PC-9 (cell line): Measurements from ENCODE around the gene LRRFIP1. TPM values are rescaled to one million over a fixed set of nuclear protein-coding genes. Genes with fewer than 3 reads are reported as not detected.

Experiments used
- Bru-seq: library from RNA; stranded (reverse); fragments of 400-500 nt; gene quantifications from one replicate; lab custom pipeline; 2021; lab: Mats Ljungman, UMichigan
- BruChase-seq, 2 experiments: library from RNA; stranded (reverse); fragments of 400-500 nt; gene quantifications; one replicate each; lab custom pipeline; 2021; lab: Mats Ljungman, UMichigan
- BruUV-seq: library from RNA; stranded (reverse); fragments of 400-500 nt; replicated peaks from 2 replicates; lab custom pipeline; 2021; lab: Mats Ljungman, UMichigan
- CTCF ChIA-PET: fragments of 300-600 bp; sonication (Branson Sonifier 250); formaldehyde crosslinking; loops from one replicate; lab custom pipeline; 2022; ENCODE audit warnings: antibody characterized with exemption; lab: Charles Lee
- POLR2A ChIA-PET: fragments of 300-600 bp; sonication (Branson Sonifier 250); formaldehyde crosslinking; loops from one replicate; lab custom pipeline; 2022; ENCODE audit warnings: antibody characterized with exemption; ENCODE audit not compliant: unreplicated experiment; lab: Charles Lee
- DNase-seq, 2 experiments: peaks; one replicate each; pipeline versions ENCODE4 v3.0.0 to v3.0.0-alpha.2; 2015 to 2022; ENCODE audit warnings: mixed read lengths in 1 of 2
- H2AFZ ChIP-seq: fragments of 200-600 bp; sonication (generic); 2 replicates; pipeline ENCODE4 v1.8.1; 2017; ENCODE audit warnings: antibody characterized with exemption
- H3F3A ChIP-seq: fragments of 200-600 bp; sonication (generic); 2 replicates; pipeline ENCODE4 v1.8.1; 2017; ENCODE audit warnings: antibody characterized with exemption, mild to moderate bottlenecking, low read depth; ENCODE audit not compliant: insufficient read depth
- H3K27ac ChIP-seq: fragments of 200-600 bp; sonication (generic); 2 replicates; pipeline ENCODE4 v1.6.1; 2016; ENCODE audit warnings: mixed run types
- H3K27me3 ChIP-seq: fragments of 200-600 bp; sonication (generic); 2 replicates; pipeline ENCODE4 v1.6.1; 2016; ENCODE audit warnings: low read depth, mixed run types; ENCODE audit not compliant: insufficient read depth
- H3K36me3 ChIP-seq: fragments of 200-600 bp; sonication (generic); 2 replicates; pipeline ENCODE4 v1.6.1; 2016; ENCODE audit warnings: low read depth, mixed run types
- H3K4me1 ChIP-seq: fragments of 200-600 bp; sonication (generic); replicated peaks from 2 replicates; pipeline ENCODE4 v1.6.1; 2016; ENCODE audit warnings: mixed run types; ENCODE audit not compliant: insufficient read depth
- H3K4me2 ChIP-seq: fragments of 200-600 bp; sonication (generic); 2 replicates; pipeline ENCODE4 v1.6.1; 2017; ENCODE audit warnings: mixed run types
- H3K4me3 ChIP-seq: fragments of 200-600 bp; sonication (generic); 2 replicates; pipeline ENCODE4 v1.6.1; 2016; ENCODE audit warnings: mixed run types
- H3K79me2 ChIP-seq: fragments of 200-600 bp; sonication (generic); 2 replicates; pipeline ENCODE4 v1.6.1; 2017; ENCODE audit warnings: low read depth, mixed run types
- H3K9me2 ChIP-seq: fragments of 200-600 bp; sonication (generic); 2 replicates; pipeline ENCODE4 v1.8.1; 2017; ENCODE audit warnings: mild to moderate bottlenecking; ENCODE audit not compliant: insufficient read depth
- H3K9me3 ChIP-seq: fragments of 200-600 bp; sonication (generic); 2 replicates; pipeline ENCODE4 v1.8.1; 2016; ENCODE audit warnings: low read depth; ENCODE audit not compliant: insufficient read depth
- H4K20me1 ChIP-seq: fragments of 200-600 bp; sonication (generic); 2 replicates; pipeline ENCODE4 v1.8.1; 2017; ENCODE audit not compliant: insufficient read depth
- CTCF ChIP-seq: fragments of 200-600 bp; sonication (generic); conservative IDR thresholded peaks from 2 replicates; pipeline ENCODE4 v1.6.1; 2017; ENCODE audit warnings: mixed run types, antibody characterized with exemption, mild to moderate bottlenecking, moderate library complexity
- EZH2 ChIP-seq: fragments of 200-600 bp; sonication (generic); IDR thresholded peaks from 2 replicates; pipeline ENCODE4 v1.8.0; 2017; ENCODE audit warnings: antibody characterized with exemption, low read depth
- intact Hi-C: fragments of 100-400 bp; cut with micrococcal nuclease; formaldehyde crosslinking; loops from one replicate; pipeline ENCODE4 v1.10.0; 2022; ENCODE audit not compliant: unreplicated experiment
- long read RNA-seq: library from polyadenylated mRNA; stranded (forward); transcript quantifications from one replicate; pipeline ENCODE4 v2.0.0, GENCODE V29; 2022
- total RNA-seq: library from RNA; stranded (reverse); gene quantifications from 2 replicates; pipeline ENCODE4 v1.2.3, GENCODE V29; 2021

Gene LRRFIP1
- 221 and 238 TPM in 2 replicates for total RNA-seq
- percentile 95 among the genes with signal in this experiment for Bru-seq, nascent RNA
- BruChase-seq, experiment 1, labeled RNA remaining after a 2-hour chase, result percentile 94 among the genes with signal in this experiment
- percentile 93 among the genes with signal in this experiment for BruChase-seq, experiment 2, labeled RNA remaining after a 6-hour chase
- long read RNA-seq, full-length matches to known transcripts, result 73 of 183 reads
- long read RNA-seq, partial matches to known transcripts, result 77 of 183 reads
- long read RNA-seq, other reads (novel, unspliced or antisense), result 33 of 183 reads

GRCh38 chr2:237627441-237628246 lies at the start of gene LRRFIP1:
LRRFIP1 (plus strand) TSS chr2:237627587; CDS start chr2:237627645, 58 bp downstream.
- peak in 1 of 2 experiments; percentile 63 for DNase-seq
- H3K4me3 ChIP-seq, result peak within 1 kb of the TSS; percentile 47; the same call in 1 of the 2 replicates

GRCh38 chr2:237577956-237578870 lies 49.2 kb upstream of the LRRFIP1 start:
- H3K9me3 ChIP-seq, result no peaks in the 10 kb centered on the region
- intact Hi-C loops, result no loop called here
- no peak overlapping the region for H2AFZ ChIP-seq
- H3K4me2 ChIP-seq, result no peak overlapping the region
- no peak overlapping the region for H3K27ac ChIP-seq
- no TSS peak for BruUV-seq
- H3K27me3 ChIP-seq, result no peaks in the 10 kb centered on the region
- H3K4me3 ChIP-seq, result no peak overlapping the region
- H3K36me3 ChIP-seq, result no peaks in the 10 kb centered on the region
- ChIA-PET CTCF (no interaction called here), POLR2A (no interaction called here)
- H3K4me1 ChIP-seq, result no peaks in the 10 kb centered on the region
- no peaks in the 10 kb centered on the region for H3K9me2 ChIP-seq
- H3F3A ChIP-seq, result no peaks in the 10 kb centered on the region
- TF ChIP-seq EZH2, result no peak
- TF ChIP-seq CTCF, result no peak
- H3K79me2 ChIP-seq, result no peaks in the 10 kb centered on the region
- no peak for DNase-seq
- H4K20me1 ChIP-seq, result peaks cover 3% of the 10 kb centered on the region; the same call in 1 of the 2 replicates

More at GRCh38 chr2:237627441-237628246, at the start of gene LRRFIP1:
- POLR2A ChIA-PET, result interaction anchor here (0.6 kb wide), 3 partner anchors 18 to 126 kb away, joined by 4 to 9 read pairs (median 5); no protein-coding TSS in a partner anchor
- H3K27ac ChIP-seq, result no peak within 1 kb of the TSS
- H3K27me3 ChIP-seq, result peaks cover 36% of the 10 kb centered on the region
- no peaks in the 10 kb centered on the region for H3K79me2 ChIP-seq
- H3K36me3 ChIP-seq, result no peaks in the 10 kb centered on the region
- CTCF ChIA-PET, result interaction anchor here (1.0 kb wide), 1 partner anchor 45 kb away, joined by 3 read pairs; no protein-coding TSS in a partner anchor
- no peaks in the 10 kb centered on the region for H3K9me3 ChIP-seq
- intact Hi-C loops, result no loop called here
- H3K4me2 ChIP-seq, result peak within 1 kb of the TSS; percentile 67
- H3F3A ChIP-seq, result peaks cover 10% of the 10 kb centered on the region; the same call in 1 of the 2 replicates
- no peaks in the 10 kb centered on the region for H3K4me1 ChIP-seq
- no peaks in the 10 kb centered on the region for H3K9me2 ChIP-seq
- TF ChIP-seq EZH2 (peak; percentile 81; the same call in 1 of the 2 replicates), CTCF (no peak)
- H4K20me1 ChIP-seq, result no peaks in the 10 kb centered on the region
- no peak within 1 kb of the TSS for H2AFZ ChIP-seq
- BruUV-seq, result no TSS peak
